GM19099 (cell line): ENCODE measurements around the gene KRTAP3-1.
"Not testable (repeated sequence)": the region's sequence is repeated elsewhere in the genome, so short reads cannot be mapped to it uniquely, and the experiment has no call there.

Source experiments
- POLR2A ChIP-seq: IDR thresholded peaks from 3 replicates; pipeline ENCODE4 v1.6.1; 2011; ENCODE audit warnings: low read depth; ENCODE audit not compliant: insufficient read length; ENCODE audit errors: extremely low read depth

Gene KRTAP3-1

GRCh38 chr17:41008811-41009210 is at the start of gene KRTAP3-1:
TSS of gene KRTAP3-1 (minus strand) at chr17:41009128. CDS start at chr17:41009074, 54 bp downstream.
- TF ChIP-seq POLR2A: no peak

GRCh38 chr17:41057547-41057946 is 48.6 kb upstream of the KRTAP3-1 start:
- TF ChIP-seq POLR2A: no peak

GRCh38 chr17:41055130-41055529 is 46.2 kb upstream of the KRTAP3-1 start, which contains the start of gene KRTAP2-2:
TSS of gene KRTAP2-2 (minus strand) at chr17:41055230. CDS start at chr17:41055211, 19 bp downstream.
- TF ChIP-seq POLR2A: not testable (repeated sequence)

- no peak for TF ChIP-seq POLR2A
Observed at GRCh38 chr17:41054025-41054424, 45.1 kb upstream of the KRTAP3-1 start.

- TF ChIP-seq POLR2A: no peak
Observed at GRCh38 chr17:41052566-41052965, 43.6 kb upstream of the KRTAP3-1 start.

GRCh38 chr17:41049110-41049509 is 40.2 kb upstream of the KRTAP3-1 start:
- no peak for TF ChIP-seq POLR2A

GRCh38 chr17:41048441-41048840 is 39.5 kb upstream of the KRTAP3-1 start:
- TF ChIP-seq POLR2A: no peak

GRCh38 chr17:41046735-41047465 is 38.0 kb upstream of the KRTAP3-1 start, which contains the start of gene KRTAP2-1:
TSS of gene KRTAP2-1 (minus strand) at chr17:41047316. CDS start at chr17:41047267, 49 bp downstream.
- not testable (repeated sequence) for TF ChIP-seq POLR2A

- no peak for TF ChIP-seq POLR2A
Observed at GRCh38 chr17:41042953-41043352, 34.0 kb upstream of the KRTAP3-1 start.

- not testable (repeated sequence) for TF ChIP-seq POLR2A
Observed at GRCh38 chr17:41040783-41041571, 32.0 kb upstream of the KRTAP3-1 start, which contains the start of gene KRTAP1-1. TSS of gene KRTAP1-1 (minus strand) at chr17:41041450. CDS start at chr17:41041397, 53 bp downstream.

GRCh38 chr17:41037853-41038350 is 29.0 kb upstream of the KRTAP3-1 start:
- TF ChIP-seq POLR2A: no peak

- not testable (repeated sequence) for TF ChIP-seq POLR2A
Observed at GRCh38 chr17:41034346-41034935, 25.5 kb upstream of the KRTAP3-1 start, which contains the start of gene KRTAP1-3. TSS of gene KRTAP1-3 (minus strand) at chr17:41034874. CDS start at chr17:41034821, 53 bp downstream.

GRCh38 chr17:41029633-41030245 is 20.8 kb upstream of the KRTAP3-1 start, which contains the start of gene KRTAP1-4:
TSS of gene KRTAP1-4 (minus strand) at chr17:41030195. CDS start at chr17:41030078, 117 bp downstream.
- no peak for TF ChIP-seq POLR2A
